ENCODE measurements around the gene TRAPPC2L. TPM values are rescaled to one million over a fixed set of nuclear protein-coding genes. Genes with fewer than 3 reads are reported as not detected.

TRAPPC2L gene
- total RNA-seq, 1 experiment from 2014 or later, result 48.8 TPM

- in situ Hi-C loops (cut with HindIII; ENCODE audit: low pct_unique_long_range_greater_than_20kb, low sequenced_read_pairs), result no loop called here
- DNase-seq (ENCODE audit: low read depth), result no peak
Measured at GRCh38 chr16:88867581-88868246, 10.8 kb downstream of the TRAPPC2L start.

DNA sequence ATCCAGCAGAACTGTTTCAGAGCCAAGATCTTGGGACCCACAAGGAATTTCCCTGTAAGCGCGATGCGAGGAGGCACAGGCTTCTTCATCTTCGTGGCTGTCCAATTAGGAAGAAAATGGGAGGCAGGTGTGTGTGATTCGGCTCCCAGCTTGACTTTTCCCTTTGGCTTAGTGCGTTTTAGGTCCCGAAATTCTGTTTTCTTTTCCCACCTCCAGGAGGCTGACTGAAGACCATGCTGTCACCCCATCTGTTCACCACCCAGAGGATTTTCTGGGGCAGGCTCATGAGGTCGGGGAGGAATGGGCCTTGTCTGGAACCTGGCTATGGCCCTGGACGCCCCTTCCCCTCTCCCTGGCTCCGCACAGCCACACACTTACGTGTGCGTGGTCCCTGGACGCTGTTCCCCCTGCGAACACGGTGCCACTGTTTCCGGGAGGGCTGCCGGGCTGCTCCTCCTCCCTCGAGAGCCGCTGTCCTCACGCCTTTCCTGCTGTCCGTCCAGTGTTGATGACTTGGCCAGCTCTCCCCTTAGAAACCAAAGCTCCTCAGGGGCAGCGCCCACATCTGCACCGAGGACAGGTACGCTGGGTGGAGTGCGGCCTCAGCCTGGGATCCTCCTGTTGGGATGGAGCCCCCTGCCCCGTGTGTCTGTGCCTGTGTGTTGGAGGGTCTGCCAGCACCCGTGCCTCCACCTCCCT is 12.2 kb downstream of the TRAPPC2L start:
- DNase-seq (ENCODE audit: low read depth), result no peak
- in situ Hi-C loops (cut with HindIII; ENCODE audit: low pct_unique_long_range_greater_than_20kb, low sequenced_read_pairs), result no loop called here

- in situ Hi-C loops (cut with HindIII; ENCODE audit: low pct_unique_long_range_greater_than_20kb, low sequenced_read_pairs), result no loop called here
- DNase-seq (ENCODE audit: low read depth), result no peak
Measured at GRCh38 chr16:88869673-88869980, 12.7 kb downstream of the TRAPPC2L start.

GRCh38 chr16:88870608-88871348 is 13.9 kb downstream of the TRAPPC2L start:
- in situ Hi-C loops (cut with HindIII; ENCODE audit: low pct_unique_long_range_greater_than_20kb, low sequenced_read_pairs), result no loop called here

DNA sequence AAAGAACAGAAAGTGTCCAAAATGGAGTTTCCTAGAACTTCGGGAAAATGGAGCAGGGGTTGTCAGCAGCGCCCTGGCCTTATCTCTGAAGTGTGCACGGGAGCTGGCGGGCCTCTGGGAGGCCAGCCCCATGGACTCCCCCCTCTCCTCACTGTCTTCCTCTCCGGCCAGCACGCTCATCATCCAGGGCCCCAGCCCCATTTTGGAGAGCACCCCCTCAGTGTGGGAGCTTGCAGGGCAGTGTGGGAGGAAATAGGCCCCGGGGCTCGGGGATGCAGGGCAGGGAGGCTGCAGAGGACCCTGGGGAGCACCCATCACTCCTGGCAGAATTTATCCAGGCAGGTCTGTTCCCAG is 14.4 kb downstream of the TRAPPC2L start:
- in situ Hi-C loops (cut with HindIII; ENCODE audit: low pct_unique_long_range_greater_than_20kb, low sequenced_read_pairs), result no loop called here
- DNase-seq (ENCODE audit: low read depth), result no peak

More at GRCh38 chr16:88870608-88871348, 13.9 kb downstream of the TRAPPC2L start:
- DNase-seq (ENCODE audit: low read depth), result no peak

DNA sequence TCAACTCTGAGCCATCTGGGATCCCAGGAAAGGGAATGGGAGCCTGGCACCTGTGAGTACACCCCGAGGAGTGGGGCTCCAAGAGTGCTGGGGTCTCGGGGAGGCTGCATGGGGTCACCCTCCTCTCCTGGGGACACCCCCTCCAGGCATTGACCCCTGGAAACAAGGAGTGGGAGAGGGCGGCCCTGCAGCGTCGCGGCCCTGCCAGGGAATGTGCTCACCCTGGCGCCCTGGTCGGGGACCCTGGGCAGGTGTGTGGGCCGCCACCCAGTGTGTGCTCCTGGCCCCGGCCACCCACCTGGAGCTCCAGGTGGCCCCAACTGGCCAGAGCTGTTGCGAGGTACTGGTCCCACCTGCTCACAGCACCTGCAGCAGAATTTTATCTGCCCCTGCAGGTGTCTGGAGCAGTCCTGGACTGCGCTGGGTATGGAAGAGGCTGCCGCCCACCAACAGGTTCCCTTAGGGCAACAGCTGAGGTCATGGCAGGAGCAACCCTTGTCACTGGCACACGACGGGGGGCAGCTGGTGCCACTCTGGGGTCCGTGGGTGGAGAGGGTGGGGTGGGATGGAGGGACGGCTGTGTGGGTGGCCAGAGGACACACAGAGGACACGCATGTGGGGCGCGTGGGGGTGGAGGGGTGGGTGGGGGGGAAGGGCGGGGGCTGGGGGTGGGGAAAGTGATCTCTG is 14.9 kb downstream of the TRAPPC2L start:
- no peak for DNase-seq (ENCODE audit: low read depth)
- in situ Hi-C loops (cut with HindIII; ENCODE audit: low pct_unique_long_range_greater_than_20kb, low sequenced_read_pairs), result no loop called here

- DNase-seq (ENCODE audit: low read depth), result no peak
- in situ Hi-C loops (cut with HindIII; ENCODE audit: low pct_unique_long_range_greater_than_20kb, low sequenced_read_pairs), result no loop called here
Measured at GRCh38 chr16:88872650-88873331, 15.9 kb downstream of the TRAPPC2L start.

DNA sequence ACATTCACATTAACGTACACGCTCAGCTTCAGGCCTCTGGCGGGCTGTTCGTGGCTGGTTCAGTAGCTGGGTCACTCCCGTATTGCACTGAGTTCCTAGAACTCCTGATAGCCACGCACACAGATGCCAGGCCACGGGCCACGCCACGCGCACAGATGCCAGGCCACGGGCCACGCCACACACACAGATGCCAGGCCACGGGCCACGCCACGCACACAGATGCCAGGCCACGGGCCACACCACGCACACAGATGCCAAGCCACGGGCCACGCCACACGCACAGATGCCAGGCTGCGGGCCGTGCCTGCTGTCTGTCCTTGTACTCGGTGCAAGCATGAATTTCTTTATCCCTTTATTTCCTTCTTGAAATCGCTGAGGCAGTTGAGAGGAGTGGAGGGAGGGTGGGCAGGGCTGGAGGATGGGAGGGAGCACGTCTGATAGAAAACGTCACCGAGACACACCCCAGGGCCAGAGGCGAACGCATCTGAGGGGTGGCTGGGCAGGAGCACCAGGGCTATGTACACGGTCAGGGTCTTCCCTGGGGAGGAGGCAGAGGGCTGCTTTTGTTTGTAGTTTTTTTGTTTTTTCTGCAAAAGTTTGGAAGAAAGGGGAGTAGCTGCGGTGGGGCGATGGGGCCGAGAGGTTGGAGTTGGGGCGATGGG is 18.1 kb downstream of the TRAPPC2L start:
- in situ Hi-C loops (cut with HindIII; ENCODE audit: low pct_unique_long_range_greater_than_20kb, low sequenced_read_pairs), result no loop called here
- DNase-seq (ENCODE audit: low read depth), result no peak

GRCh38 chr16:88875703-88876234 is 18.8 kb downstream of the TRAPPC2L start:
- DNase-seq (ENCODE audit: low read depth), result no peak
- in situ Hi-C loops (cut with HindIII; ENCODE audit: low pct_unique_long_range_greater_than_20kb, low sequenced_read_pairs), result no loop called here

GRCh38 chr16:88876942-88877526 is 20.1 kb downstream of the TRAPPC2L start:
- DNase-seq (ENCODE audit: low read depth), result no peak
- in situ Hi-C loops (cut with HindIII; ENCODE audit: low pct_unique_long_range_greater_than_20kb, low sequenced_read_pairs), result no loop called here

DNA sequence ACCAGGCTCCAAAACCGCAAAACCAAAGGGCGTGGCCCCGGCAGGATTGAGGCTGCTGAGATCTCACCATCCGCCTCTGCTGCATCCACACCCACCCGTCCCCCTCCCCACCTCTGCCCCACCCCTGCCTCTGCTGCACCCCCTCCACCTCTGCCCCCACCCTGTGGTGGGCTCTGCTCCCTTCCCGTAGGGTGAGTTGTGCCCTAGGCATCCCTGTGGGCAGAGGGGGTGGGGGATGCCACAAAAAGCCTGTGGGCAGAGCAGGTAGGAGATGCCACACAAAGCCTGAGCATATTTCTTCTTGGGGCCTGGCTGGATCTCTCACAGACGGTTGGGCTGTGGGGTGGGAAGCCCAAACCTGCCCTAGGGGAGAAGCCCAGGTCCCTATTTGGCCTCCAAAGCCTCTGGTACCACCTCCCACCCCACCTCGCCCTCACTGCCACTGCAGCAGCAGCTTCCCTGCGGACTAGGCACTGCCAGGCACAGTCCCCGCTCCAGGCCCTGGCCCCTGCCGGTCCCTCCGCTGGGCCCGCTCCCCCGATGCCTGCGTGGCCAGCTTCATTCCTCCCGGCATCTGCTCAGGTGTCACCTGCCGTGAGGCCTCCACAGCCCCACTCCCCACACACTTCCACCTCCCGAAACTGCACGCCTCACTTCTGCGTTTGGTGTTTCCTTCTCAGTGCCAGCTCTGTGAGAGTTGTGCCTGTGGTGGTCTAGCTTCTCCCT is 20.8 kb downstream of the TRAPPC2L start:
- DNase-seq (ENCODE audit: low read depth), result no peak
- in situ Hi-C loops (cut with HindIII; ENCODE audit: low pct_unique_long_range_greater_than_20kb, low sequenced_read_pairs), result no loop called here

GRCh38 chr16:88878356-88878755 is 21.4 kb downstream of the TRAPPC2L start:
- in situ Hi-C loops (cut with HindIII; ENCODE audit: low pct_unique_long_range_greater_than_20kb, low sequenced_read_pairs), result no loop called here

DNA sequence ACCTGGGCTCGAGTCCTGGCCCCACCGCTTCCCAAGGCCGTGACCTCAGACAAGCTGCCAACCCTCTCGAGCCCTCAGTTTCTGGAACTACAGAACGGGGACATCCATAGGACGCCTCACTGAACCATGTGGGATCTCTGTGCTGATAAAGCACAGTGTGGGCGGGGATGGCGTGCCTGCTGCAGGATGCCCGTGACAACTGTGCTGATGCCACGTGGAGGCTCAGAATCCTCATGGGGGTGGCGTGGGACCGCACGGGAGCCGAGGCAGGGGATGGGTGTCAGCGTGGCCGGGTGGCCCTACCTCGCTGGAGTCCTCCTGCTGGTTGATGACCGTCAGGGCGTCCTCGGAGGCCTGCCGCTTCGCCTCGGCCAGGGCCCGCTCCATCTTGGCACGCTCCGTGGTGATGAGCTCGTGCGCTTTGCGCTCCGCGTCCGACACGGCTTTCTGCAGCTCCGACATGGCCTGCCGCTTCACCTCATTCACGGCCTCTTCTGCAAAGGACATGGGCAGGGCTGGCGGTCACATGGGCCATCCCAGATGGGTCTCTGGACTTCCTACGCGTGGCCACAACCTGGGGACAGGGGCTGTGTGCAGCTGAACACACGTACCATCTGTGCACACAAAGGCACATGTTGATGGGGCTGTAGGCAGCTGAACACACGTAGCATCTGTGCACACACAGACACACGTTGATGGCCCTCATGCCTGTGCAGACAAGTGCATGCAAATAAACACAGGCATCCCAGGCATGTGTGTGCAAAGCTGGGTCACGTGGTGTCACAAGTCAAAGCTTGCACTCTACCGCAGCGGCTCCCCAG is 22.2 kb downstream of the TRAPPC2L start:
- DNase-seq (ENCODE audit: low read depth), result no peak
- in situ Hi-C loops (cut with HindIII; ENCODE audit: low pct_unique_long_range_greater_than_20kb, low sequenced_read_pairs), result no loop called here

More at GRCh38 chr16:88878356-88878755, 21.4 kb downstream of the TRAPPC2L start:
- no peak for DNase-seq (ENCODE audit: low read depth)

- DNase-seq (ENCODE audit: low read depth), result no peak
- in situ Hi-C loops (cut with HindIII; ENCODE audit: low pct_unique_long_range_greater_than_20kb, low sequenced_read_pairs), result no loop called here
Measured at GRCh38 chr16:88879788-88880055, 22.8 kb downstream of the TRAPPC2L start.

DNA sequence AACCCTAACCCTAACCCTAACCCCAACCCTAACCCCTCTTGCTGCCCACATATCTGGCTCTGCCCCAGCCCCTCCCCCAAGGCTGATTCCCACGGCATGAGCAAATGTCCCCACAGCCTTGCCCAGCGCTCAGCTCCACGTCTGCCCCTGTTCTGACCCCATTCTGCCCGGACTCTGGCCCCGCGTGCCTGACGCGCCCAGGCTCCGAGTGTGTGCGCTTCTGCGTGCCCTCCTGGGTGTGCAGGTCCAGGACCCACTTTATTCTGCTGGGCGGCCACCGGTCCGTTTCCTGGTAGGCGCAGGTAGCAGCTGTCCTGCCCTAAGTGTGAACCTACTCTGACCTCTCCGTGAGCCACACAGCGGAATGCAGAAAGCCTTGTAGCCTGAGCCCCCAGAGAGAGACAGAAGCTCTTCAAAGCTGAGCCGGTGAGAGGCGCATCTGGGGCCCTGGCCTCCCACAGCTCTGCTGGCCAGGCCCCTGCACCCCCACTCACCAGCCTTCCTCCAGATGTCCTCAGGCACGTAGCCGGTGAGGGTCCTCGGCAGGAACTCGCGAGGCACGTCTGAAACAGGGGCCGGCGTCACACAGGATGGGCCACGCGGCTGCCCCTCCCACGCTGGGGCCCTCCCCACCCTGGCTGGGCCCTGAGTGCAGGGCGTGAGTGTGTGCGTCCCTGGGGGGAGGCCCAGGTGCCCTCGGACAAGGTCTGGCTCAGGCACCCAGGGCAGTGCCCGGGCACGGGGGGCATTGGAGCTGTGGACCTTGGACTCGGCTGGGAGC is 23.5 kb downstream of the TRAPPC2L start:
- in situ Hi-C loops (cut with HindIII; ENCODE audit: low pct_unique_long_range_greater_than_20kb, low sequenced_read_pairs), result no loop called here
- no peak for DNase-seq (ENCODE audit: low read depth)
